Measurements from ENCODE around the gene CCND1.

Gene CCND1

DNA sequence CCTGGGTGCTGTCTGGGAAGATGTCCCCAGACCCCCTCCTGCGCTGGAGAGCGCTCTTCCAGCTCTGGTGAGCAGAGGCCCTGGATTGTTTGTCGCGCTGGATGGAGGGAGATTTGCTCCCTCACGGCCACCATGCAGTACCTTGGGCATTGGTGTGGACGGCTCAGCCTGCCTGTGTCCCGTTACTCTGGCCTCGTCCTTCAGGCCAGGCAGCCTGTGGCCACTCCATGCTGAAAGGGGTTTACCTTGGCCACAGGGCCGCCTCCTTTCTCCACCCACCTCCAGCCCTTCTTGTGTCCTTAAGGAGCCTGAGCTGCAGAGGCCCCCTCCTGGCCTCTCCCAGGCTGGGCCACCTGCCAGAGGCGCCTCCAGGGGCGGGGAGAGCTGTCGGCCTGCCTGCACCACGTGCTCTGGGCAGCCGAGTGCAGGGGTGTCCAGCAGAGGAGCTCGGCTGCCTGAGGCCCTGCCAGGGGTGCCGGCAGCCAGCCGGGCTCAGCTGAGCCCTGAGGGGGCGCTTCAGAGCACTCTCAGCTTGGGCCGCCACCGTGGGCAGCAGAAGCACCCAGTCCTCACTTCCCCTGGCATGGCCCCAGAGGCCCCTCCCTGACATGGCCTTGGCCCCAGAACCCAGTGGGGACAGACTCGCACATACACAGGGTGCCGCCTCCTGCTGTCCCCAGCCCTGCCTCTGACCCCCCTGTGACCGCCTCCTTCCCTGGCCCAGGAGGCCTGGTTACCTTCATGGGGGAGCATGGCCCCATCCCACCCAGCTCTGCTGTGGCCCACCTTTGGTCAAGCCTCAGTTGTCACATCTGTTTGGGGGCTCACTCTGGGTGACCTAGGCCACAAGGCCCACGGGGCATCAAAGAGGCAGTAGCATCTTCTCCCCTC, 3.4 kb downstream of the CCND1 start:
- Histone ChIP-seq H3K27me3 (ENCODE audit: control insufficient read depth, insufficient read depth, low read length) (peaks cover 6% of the 10 kb centered on the region), H3K9me3 (ENCODE audit: control insufficient read depth, insufficient read depth, low read length) (no peaks in the 10 kb centered on the region), H3K4me3 (ENCODE audit: low read depth, low read length) (no peak overlapping the region), H3K4me1 (ENCODE audit: control insufficient read depth, insufficient read depth, low read length) (no peaks in the 10 kb centered on the region), H3K36me3 (ENCODE audit: control insufficient read depth, insufficient read depth, low read length) (peaks cover 32% of the 10 kb centered on the region), H3K9ac (ENCODE audit: low read depth, low read length) (no peak overlapping the region)

DNA sequence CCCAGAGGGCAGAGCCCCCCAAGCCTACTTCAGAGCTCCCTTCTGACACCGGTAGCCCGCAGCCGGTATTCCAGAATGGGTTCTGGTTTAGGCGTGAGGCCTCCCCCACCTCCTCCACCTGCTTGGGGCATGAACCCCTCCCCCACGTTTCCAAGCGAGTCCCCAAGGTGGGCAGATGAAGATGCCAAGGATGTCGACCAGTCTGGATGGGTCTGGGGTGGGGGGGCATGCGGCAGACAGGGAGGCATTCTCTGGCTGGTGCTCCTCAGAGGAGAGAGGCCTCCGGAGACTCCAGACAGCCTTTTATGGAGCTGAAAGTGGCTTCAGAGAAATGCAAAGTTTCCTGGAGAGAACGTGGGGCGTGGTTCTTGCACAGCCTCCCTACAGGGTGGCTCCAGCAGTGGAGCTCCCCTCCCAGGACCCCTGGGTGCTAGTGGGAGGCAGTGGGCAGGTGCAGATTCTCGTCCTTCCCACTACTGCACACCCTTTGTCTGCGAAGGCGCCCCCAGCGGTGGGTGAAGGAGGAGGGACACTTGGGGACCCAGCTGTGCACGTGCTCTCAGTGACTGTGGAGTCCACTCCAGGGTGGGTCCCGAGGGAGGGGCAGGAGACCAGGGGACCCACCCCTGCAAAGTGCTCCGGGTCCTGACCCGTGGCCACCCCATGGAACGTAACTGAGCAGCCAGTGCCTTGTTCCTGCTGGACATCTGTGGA, 4.2 kb downstream of the CCND1 start:
- H3K4me3 ChIP-seq (ENCODE audit: low read depth, low read length) = no peak overlapping the region
- H3K36me3 ChIP-seq (ENCODE audit: control insufficient read depth, insufficient read depth, low read length) = peaks cover 40% of the 10 kb centered on the region
- no peaks in the 10 kb centered on the region for H3K9me3 ChIP-seq (ENCODE audit: control insufficient read depth, insufficient read depth, low read length)
- H3K27me3 ChIP-seq (ENCODE audit: control insufficient read depth, insufficient read depth, low read length) = peaks cover 3% of the 10 kb centered on the region
- no peaks in the 10 kb centered on the region for H3K4me1 ChIP-seq (ENCODE audit: control insufficient read depth, insufficient read depth, low read length)
- H3K9ac ChIP-seq (ENCODE audit: low read depth, low read length) = no peak overlapping the region

DNA sequence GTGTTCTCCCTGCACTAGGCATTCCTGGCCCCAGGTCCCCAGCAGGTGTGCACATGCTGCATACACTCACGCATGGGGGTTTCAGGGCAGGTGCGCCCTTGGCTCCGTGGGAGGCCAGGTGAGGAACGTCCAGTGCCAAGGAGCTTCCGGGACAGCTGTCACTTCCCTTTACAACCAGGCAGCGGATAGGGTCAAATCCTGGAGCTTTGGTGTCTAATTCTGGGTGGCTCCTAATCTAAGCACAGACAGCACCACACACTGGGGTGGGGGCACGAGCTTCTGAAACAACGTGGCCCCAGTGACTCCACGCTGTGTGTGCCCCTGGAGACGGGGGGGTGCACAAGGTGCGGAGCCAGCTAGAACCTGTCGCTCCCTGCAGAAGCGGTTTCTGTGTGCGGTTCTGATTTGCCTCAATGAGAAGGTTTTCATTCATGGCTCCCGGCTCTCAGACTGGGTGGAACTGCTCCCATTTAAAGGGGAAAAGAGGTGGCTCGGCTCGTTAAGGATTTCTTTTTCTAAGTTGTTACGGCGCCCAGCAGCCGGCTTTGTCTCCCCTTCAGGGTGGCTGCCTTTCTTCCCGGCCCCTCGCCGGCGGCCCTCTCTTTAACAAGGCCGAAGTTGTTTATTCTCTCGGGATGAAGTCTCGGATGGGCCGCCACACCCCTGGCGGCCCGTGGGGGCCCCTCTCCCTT, 5.0 kb downstream of the CCND1 start:
- Histone ChIP-seq H3K9me3 (ENCODE audit: control insufficient read depth, insufficient read depth, low read length) (no peaks in the 10 kb centered on the region), H3K36me3 (ENCODE audit: control insufficient read depth, insufficient read depth, low read length) (peaks cover 44% of the 10 kb centered on the region), H3K4me1 (ENCODE audit: control insufficient read depth, insufficient read depth, low read length) (no peaks in the 10 kb centered on the region), H3K4me3 (ENCODE audit: low read depth, low read length) (no peak overlapping the region), H3K9ac (ENCODE audit: low read depth, low read length) (no peak overlapping the region), H3K27me3 (ENCODE audit: control insufficient read depth, insufficient read depth, low read length) (no peaks in the 10 kb centered on the region)

DNA sequence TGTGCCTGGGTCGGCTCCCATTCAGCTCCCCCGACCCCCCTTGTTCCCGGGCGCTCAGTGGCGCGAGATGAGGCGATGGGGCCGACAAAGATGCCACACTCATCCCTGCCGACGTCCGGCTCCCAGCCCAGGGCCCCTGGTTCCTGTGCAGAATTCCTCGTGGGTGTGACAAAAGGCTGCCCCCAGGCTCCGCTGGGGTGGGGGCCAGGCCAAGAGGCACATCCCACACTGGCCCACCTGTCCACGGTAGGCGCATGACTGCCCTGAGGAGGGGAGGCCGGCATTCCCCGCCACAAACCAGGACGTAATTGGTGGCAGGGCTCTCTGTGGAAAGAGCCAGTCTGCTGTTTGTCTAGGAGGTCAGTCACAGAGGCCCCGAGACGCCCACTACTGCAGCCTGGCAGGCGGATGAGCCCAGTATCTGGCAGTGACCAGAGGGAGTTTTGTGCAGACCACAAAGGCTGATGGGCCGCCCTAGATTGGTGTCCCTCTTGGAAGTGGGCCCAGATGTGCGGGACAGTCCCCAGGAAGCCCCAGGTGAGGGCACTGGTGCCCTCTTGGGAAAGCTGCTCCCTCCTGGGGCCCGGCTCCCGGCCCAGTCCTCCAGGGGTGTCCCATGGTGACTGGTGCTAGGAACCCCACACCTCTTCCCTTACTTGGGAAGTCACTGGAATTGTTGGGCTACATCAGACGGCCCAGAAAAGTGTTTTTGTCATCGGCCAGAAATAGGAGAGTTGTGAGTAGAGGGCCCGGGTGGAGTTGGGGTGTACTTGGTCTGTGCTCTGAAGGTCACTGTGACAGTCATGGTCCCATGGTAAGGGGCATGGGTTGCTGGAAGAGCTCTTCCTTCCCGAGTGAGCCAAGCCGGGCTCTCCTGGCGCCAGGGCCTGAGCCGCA, 5.8 kb downstream of the CCND1 start:
- Histone ChIP-seq H3K4me3 (ENCODE audit: low read depth, low read length) (no peak overlapping the region), H3K9me3 (ENCODE audit: control insufficient read depth, insufficient read depth, low read length) (no peaks in the 10 kb centered on the region), H3K36me3 (ENCODE audit: control insufficient read depth, insufficient read depth, low read length) (peaks cover 47% of the 10 kb centered on the region), H3K27me3 (ENCODE audit: control insufficient read depth, insufficient read depth, low read length) (no peaks in the 10 kb centered on the region), H3K4me1 (ENCODE audit: control insufficient read depth, insufficient read depth, low read length) (no peaks in the 10 kb centered on the region), H3K9ac (ENCODE audit: low read depth, low read length) (no peak overlapping the region)

GRCh38 chr11:69647390-69647748, 6.4 kb downstream of the CCND1 start:
- H3K9ac ChIP-seq (ENCODE audit: low read depth, low read length) = no peak overlapping the region
- no peaks in the 10 kb centered on the region for H3K27me3 ChIP-seq (ENCODE audit: control insufficient read depth, insufficient read depth, low read length)
- no peaks in the 10 kb centered on the region for H3K4me1 ChIP-seq (ENCODE audit: control insufficient read depth, insufficient read depth, low read length)
- H3K4me3 ChIP-seq (ENCODE audit: low read depth, low read length) = no peak overlapping the region
- peaks cover 47% of the 10 kb centered on the region for H3K36me3 ChIP-seq (ENCODE audit: control insufficient read depth, insufficient read depth, low read length)
- no peaks in the 10 kb centered on the region for H3K9me3 ChIP-seq (ENCODE audit: control insufficient read depth, insufficient read depth, low read length)

DNA sequence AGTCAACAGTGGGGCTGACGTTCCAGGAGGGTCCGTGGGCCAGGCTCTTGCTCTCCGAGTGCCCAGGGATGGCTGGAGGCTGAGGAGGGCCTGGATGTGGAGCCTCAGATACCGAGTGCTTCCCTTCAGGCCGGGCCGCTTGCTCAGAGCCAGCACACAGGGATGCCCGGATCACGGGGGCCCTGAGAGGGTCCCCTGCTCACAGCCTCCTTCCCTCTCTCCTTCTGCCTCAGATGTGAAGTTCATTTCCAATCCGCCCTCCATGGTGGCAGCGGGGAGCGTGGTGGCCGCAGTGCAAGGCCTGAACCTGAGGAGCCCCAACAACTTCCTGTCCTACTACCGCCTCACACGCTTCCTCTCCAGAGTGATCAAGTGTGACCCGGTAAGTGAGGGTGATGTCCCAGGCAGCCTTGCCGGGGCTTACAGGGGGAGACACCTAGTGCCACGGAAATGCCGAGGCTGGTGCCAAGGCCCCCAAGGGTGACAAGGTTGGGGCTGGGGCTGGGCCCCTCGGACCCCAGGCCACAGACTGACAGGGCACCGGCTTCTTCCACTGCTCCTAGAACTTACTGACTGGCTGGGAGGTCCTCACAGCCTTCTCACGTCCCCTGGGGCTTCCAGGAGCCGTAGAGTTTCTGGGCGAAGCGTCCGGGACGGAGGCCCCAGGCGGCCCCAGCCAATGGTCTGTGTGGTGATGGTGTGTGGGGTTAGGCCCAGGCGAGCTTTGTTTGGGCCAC, 7.0 kb downstream of the CCND1 start:
- peaks cover 47% of the 10 kb centered on the region for H3K36me3 ChIP-seq (ENCODE audit: control insufficient read depth, insufficient read depth, low read length)

DNA sequence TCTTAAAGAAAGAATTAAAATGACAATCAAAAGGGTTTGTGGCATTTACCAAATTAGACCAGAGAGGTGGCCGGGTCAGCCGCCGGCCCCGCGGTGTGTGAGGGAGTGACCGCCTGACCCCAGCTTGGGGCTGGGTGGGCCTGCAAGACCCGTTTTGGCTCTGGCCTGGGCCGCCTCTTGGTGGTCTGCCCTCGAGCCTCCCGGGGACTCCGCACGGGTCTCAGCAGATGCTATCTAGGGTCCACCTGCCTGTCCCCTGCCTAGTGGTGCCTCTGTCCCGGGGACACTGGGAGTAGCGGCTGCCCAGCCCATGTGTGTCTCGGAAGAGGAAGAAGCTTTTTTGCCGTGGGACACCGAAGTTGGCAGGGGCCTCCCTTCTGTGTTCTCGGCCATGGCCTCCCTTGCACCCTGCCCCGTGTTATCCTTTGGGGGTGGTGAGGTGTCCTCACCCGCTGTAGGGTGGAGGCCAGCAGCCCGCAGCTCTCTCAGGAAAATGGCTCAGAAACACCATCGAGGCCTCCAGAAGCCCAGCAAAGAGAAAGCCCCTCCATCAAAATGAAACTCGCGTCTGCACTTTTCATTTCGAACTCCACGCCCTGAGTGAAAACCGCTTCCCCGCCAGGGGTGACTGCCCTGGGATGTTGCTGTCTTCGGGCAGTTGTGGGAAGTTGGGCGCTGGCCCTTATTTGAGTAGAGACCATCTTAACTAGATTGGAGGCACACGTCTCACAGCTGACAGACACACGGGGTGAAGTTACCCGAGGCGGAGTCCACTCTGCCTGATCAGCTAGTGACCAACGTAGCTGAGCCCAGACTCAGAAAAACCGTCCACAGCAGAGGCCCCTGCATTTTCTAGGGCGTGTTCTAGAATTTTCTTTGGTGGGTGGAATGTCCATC, 8.0 kb downstream of the CCND1 start:
- Histone ChIP-seq H3K9ac (ENCODE audit: low read depth, low read length) (no peak overlapping the region), H3K27me3 (ENCODE audit: control insufficient read depth, insufficient read depth, low read length) (no peaks in the 10 kb centered on the region), H3K9me3 (ENCODE audit: control insufficient read depth, insufficient read depth, low read length) (no peaks in the 10 kb centered on the region), H3K36me3 (ENCODE audit: control insufficient read depth, insufficient read depth, low read length) (peaks cover 46% of the 10 kb centered on the region), H3K4me1 (ENCODE audit: control insufficient read depth, insufficient read depth, low read length) (no peaks in the 10 kb centered on the region), H3K4me3 (ENCODE audit: low read depth, low read length) (no peak overlapping the region)

More for the DNA sequence above, 7.0 kb downstream of the CCND1 start:
- H3K27me3 ChIP-seq (ENCODE audit: control insufficient read depth, insufficient read depth, low read length) = no peaks in the 10 kb centered on the region
- H3K9me3 ChIP-seq (ENCODE audit: control insufficient read depth, insufficient read depth, low read length) = no peaks in the 10 kb centered on the region
- no peak overlapping the region for H3K9ac ChIP-seq (ENCODE audit: low read depth, low read length)
- no peak overlapping the region for H3K4me3 ChIP-seq (ENCODE audit: low read depth, low read length)
- H3K4me1 ChIP-seq (ENCODE audit: control insufficient read depth, insufficient read depth, low read length) = no peaks in the 10 kb centered on the region

DNA sequence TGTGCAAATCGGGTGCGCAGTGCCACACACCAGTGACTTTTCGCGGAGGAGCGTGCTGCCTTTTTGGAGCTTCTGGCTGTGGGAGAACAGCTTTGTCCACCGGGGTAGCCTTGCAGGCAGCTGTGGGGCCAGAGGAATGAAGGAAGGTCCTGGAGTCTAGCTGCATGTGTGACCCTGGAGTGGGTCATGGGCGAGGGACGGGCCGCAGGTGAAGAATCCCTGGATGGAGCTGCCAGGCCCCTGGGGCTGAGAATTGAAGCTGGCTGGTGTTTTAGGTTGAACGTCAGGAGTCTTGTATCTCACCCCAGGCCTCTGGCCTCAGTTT, 8.6 kb downstream of the CCND1 start:
- H3K36me3 ChIP-seq (ENCODE audit: control insufficient read depth, insufficient read depth, low read length) = peaks cover 40% of the 10 kb centered on the region
- no peak overlapping the region for H3K9ac ChIP-seq (ENCODE audit: low read depth, low read length)
- H3K9me3 ChIP-seq (ENCODE audit: control insufficient read depth, insufficient read depth, low read length) = no peaks in the 10 kb centered on the region
- H3K27me3 ChIP-seq (ENCODE audit: control insufficient read depth, insufficient read depth, low read length) = no peaks in the 10 kb centered on the region
- H3K4me1 ChIP-seq (ENCODE audit: control insufficient read depth, insufficient read depth, low read length) = no peaks in the 10 kb centered on the region
- no peak overlapping the region for H3K4me3 ChIP-seq (ENCODE audit: low read depth, low read length)

DNA sequence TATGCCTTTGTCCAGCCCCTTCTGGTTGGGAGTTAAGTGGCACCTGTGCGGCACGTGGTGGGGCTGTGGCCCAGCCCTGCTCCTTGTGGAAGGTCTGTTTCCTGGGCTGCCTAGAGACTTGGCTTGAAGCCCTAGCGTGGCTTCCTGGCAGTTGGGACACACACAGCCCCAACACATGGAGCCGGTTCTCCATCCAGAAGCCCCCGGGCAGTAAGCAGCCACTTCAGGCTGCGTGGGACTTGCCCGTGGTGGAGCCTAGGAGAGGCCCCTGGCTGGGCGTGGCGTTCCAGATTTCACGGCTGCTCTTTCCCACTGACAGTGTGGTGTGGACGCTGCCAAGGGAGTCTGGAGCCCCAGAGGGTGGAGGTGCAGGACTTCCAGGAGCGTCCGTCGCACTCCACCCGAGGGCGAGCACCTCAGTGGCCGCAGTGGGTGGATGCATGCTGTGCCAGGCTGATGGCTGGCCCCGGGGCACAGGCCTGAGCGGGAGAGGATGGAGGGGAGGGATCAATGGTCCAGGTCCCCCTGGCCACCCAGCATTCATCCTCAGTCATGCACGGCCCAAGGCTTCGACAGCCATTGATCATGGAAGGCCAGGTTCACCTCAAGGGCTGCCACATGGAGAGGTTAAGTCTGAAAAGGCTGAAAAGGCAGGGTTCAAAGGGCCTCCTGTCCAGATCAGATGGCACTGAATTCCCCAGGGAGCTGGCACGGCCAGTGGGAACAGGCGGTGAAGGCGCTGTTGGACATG, 9.3 kb downstream of the CCND1 start:
- H3K4me1 ChIP-seq (ENCODE audit: control insufficient read depth, insufficient read depth, low read length) = no peaks in the 10 kb centered on the region

More for the DNA sequence above, 9.3 kb downstream of the CCND1 start:
- H3K4me3 ChIP-seq (ENCODE audit: low read depth, low read length) = no peak overlapping the region
- no peak overlapping the region for H3K9ac ChIP-seq (ENCODE audit: low read depth, low read length)
- no peaks in the 10 kb centered on the region for H3K9me3 ChIP-seq (ENCODE audit: control insufficient read depth, insufficient read depth, low read length)
- H3K27me3 ChIP-seq (ENCODE audit: control insufficient read depth, insufficient read depth, low read length) = no peaks in the 10 kb centered on the region
- H3K36me3 ChIP-seq (ENCODE audit: control insufficient read depth, insufficient read depth, low read length) = peaks cover 37% of the 10 kb centered on the region

Data from iPS-15b (cell line).